Dermis microvascular lymphatic vessel endothelial cell (primary cell): ENCODE results near the gene QPCT. TPM values are rescaled to one million over a fixed set of nuclear protein-coding genes. Genes with fewer than 3 reads are reported as not detected.

ENCODE experiments used
- DNase-seq, 2 donors: peaks; one replicate each; pipeline versions ENCODE4 v3.0.0 to v3.0.0-alpha.2; 2010; ENCODE audit warnings: low read depth in 2 of 2
- total RNA-seq: library from RNA; depleted of rRNA; stranded (reverse); fragments of >200 nt; gene quantifications from 2 replicates; pipeline ENCODE4 v1.2.1, GENCODE V29; 2014

QPCT gene
- total RNA-seq, 1 donor from 2014 or later, result 3.9 TPM

- DNase-seq, result peak in 1 of 2 donors; percentile 71
Measured at GRCh38 chr2:37324786-37325624, 19.4 kb upstream of the QPCT start, which contains the start of gene PRKD3. TSS of gene PRKD3 (minus strand) at chr2:37324833. CDS start at chr2:37316524, 8,309 bp downstream.

- no peak for DNase-seq
Measured at GRCh38 chr2:37325625-37326071, 18.8 kb upstream of the QPCT start.

- no peak for DNase-seq
Measured at GRCh38 chr2:37326285-37326684, 18.1 kb upstream of the QPCT start.

- no peak for DNase-seq
Measured at GRCh38 chr2:37326866-37327634, 17.4 kb upstream of the QPCT start.

- no peak for DNase-seq
Measured at GRCh38 chr2:37330681-37331080, 13.7 kb upstream of the QPCT start.

- no peak for DNase-seq
Measured at GRCh38 chr2:37332560-37332959, 11.9 kb upstream of the QPCT start.

GRCh38 chr2:37333256-37333655 lies 11.2 kb upstream of the QPCT start:
- DNase-seq, result no peak

GRCh38 chr2:37335604-37336003 lies 8.8 kb upstream of the QPCT start:
- no peak for DNase-seq

GRCh38 chr2:37337620-37338280 lies 6.7 kb upstream of the QPCT start:
- DNase-seq, result no peak

- DNase-seq, result no peak
Measured at GRCh38 chr2:37338933-37339332, 5.5 kb upstream of the QPCT start.

GRCh38 chr2:37340637-37341036 lies 3.8 kb upstream of the QPCT start:
- DNase-seq, result no peak

GRCh38 chr2:37342591-37343220 lies 1.7 kb upstream of the QPCT start:
- no peak for DNase-seq

GRCh38 chr2:37343537-37344434 lies 644 bp upstream of the QPCT start:
- peak in 1 of 2 donors; percentile 27 for DNase-seq

GRCh38 chr2:37348155-37348554 lies 3.7 kb downstream of the QPCT start:
- no peak for DNase-seq

GRCh38 chr2:37349231-37349860 lies 4.9 kb downstream of the QPCT start:
- DNase-seq, result no peak

- no peak for DNase-seq
Measured at GRCh38 chr2:37350034-37350433, 5.6 kb downstream of the QPCT start.

GRCh38 chr2:37354531-37354930 lies 10.1 kb downstream of the QPCT start:
- DNase-seq, result no peak

GRCh38 chr2:37355735-37356134 lies 11.3 kb downstream of the QPCT start:
- no peak for DNase-seq

GRCh38 chr2:37356299-37356698 lies 11.9 kb downstream of the QPCT start:
- DNase-seq, result no peak

- DNase-seq, result no peak
Measured at GRCh38 chr2:37357069-37357468, 12.6 kb downstream of the QPCT start.
